PFSK-1 (cell line): ENCODE data around the gene ACP2.

Experiments used
- POLR2AphosphoS5 ChIP-seq: IDR thresholded peaks from 2 replicates; pipeline ENCODE4 v1.6.1; 2012; ENCODE audit warnings: low read depth, mild to moderate bottlenecking, control low read depth, low read length, moderate library complexity
- REST ChIP-seq, 2 experiments: IDR thresholded peaks; 2 replicates each; pipeline versions ENCODE4 v1.6.1 to v1.8.0; 2011 to 2012; ENCODE audit warnings: low read depth in 2 of 2, low read length in 2 of 2, control low read depth in 1 of 2, inconsistent platforms in 1 of 2, mild to moderate bottlenecking in 1 of 2, moderate library complexity in 1 of 2; ENCODE audit not compliant: insufficient read depth in 1 of 2
- SIN3A ChIP-seq: IDR thresholded peaks from 2 replicates; pipeline ENCODE4 v1.6.1; 2012; ENCODE audit warnings: mild to moderate bottlenecking, low read length, moderate library complexity, borderline replicate concordance; ENCODE audit not compliant: insufficient read depth
- TAF1 ChIP-seq: IDR thresholded peaks from 2 replicates; pipeline ENCODE4 v1.6.1; 2012; ENCODE audit warnings: low read length, control low read depth, borderline replicate concordance; ENCODE audit not compliant: insufficient read depth

DNA sequence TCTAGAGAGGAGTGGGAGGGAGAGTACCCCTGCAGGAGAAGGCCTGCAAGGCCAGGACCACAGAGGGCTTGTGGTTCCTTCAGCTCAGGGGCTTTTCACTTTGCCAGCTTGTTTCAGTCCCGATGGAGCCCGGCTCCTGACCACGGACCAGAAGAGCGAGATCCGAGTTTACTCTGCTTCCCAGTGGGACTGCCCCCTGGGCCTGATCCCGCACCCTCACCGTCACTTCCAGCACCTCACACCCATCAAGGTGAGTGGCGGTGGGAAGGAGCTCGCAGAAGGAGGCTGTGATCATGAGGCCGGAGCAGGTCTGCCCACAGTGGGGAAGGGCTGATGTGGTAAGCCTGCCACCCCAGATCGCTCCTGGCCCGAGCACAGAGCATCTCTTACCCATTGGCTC is 13.5 kb downstream of the ACP2 start:
- TF ChIP-seq POLR2AphosphoS5 (no peak), TAF1 (no peak), REST (IDR thresholded peaks at IDR 0.05; ENCODE audit: insufficient read depth in 1 of 2, low read depth in 2 of 2, low read length in 2 of 2) (no peak), SIN3A (no peak)
